Karpas-422 (cell line): Measurements from ENCODE around the gene ZPLD1. TPM values are rescaled to one million over a fixed set of nuclear protein-coding genes. Genes with fewer than 3 reads are reported as not detected.

Experiments
- DNase-seq: peaks from one replicate; pipeline ENCODE4 v3.0.0-alpha.2; 2015
- H2AFZ ChIP-seq: fragments of 200-600 bp; sonication (generic); 2 replicates; pipeline ENCODE4 v1.6.1; 2014; ENCODE audit warnings: antibody characterized with exemption, low read length, mixed read lengths
- H3K27ac ChIP-seq: fragments of 200-600 bp; sonication (generic); 2 replicates; pipeline ENCODE4 v1.5.1; 2014; ENCODE audit warnings: mild to moderate bottlenecking, low read length, moderate library complexity
- H3K27me3 ChIP-seq: fragments of 200-600 bp; sonication (generic); 2 replicates; pipeline ENCODE4 v1.6.1; 2014; ENCODE audit warnings: low read length, mixed read lengths
- H3K36me3 ChIP-seq: fragments of 200-600 bp; sonication (generic); 2 replicates; pipeline ENCODE4 v1.6.1; 2014; ENCODE audit warnings: low read length, mixed read lengths; ENCODE audit not compliant: insufficient read depth
- H3K4me1 ChIP-seq: fragments of 200-600 bp; sonication (generic); 2 replicates; pipeline ENCODE4 v1.6.1; 2014; ENCODE audit warnings: mild to moderate bottlenecking, low read length, mixed read lengths
- H3K4me2 ChIP-seq: fragments of 200-600 bp; sonication (generic); 2 replicates; pipeline ENCODE4 v1.6.1; 2014; ENCODE audit warnings: low read length, low read depth, mild to moderate bottlenecking; ENCODE audit not compliant: poor library complexity, severe bottlenecking
- H3K4me3 ChIP-seq: fragments of 200-600 bp; sonication (generic); 2 replicates; pipeline ENCODE4 v1.5.1; 2014; ENCODE audit warnings: mild to moderate bottlenecking, antibody characterized with exemption, low read length, mixed read lengths
- H3K79me2 ChIP-seq: fragments of 200-600 bp; sonication (generic); 2 replicates; pipeline ENCODE4 v1.6.1; 2014; ENCODE audit warnings: mild to moderate bottlenecking, low read length, mixed read lengths
- H3K9ac ChIP-seq: fragments of 200-600 bp; sonication (generic); 2 replicates; pipeline ENCODE4 v1.6.0; 2014; ENCODE audit warnings: low read length
- H3K9me2 ChIP-seq: fragments of 200-600 bp; sonication (generic), shearing (Covaris generic); replicated peaks from 2 replicates; pipeline ENCODE4 v1.6.0; 2014; ENCODE audit warnings: mild to moderate bottlenecking, low read length, moderate library complexity; ENCODE audit not compliant: insufficient read depth
- H3K9me3 ChIP-seq: fragments of 300-700, 200-600 bp; sonication (generic); 2 replicates; pipeline ENCODE4 v1.6.1; 2014; ENCODE audit warnings: low read length, mixed read lengths
- H4K20me1 ChIP-seq: fragments of 200-600 bp; sonication (generic); 2 replicates; pipeline ENCODE4 v1.6.1; 2014; ENCODE audit warnings: mild to moderate bottlenecking, antibody characterized with exemption, low read length, low read depth; ENCODE audit not compliant: insufficient read depth
- total RNA-seq: library from RNA; depleted of rRNA; stranded (reverse); fragments of >200 nt; shearing (Covaris generic); gene quantifications from 2 replicates; pipeline ENCODE4 v1.2.3, GENCODE V29; 2014; ENCODE audit warnings: low replicate concordance

ZPLD1 gene
- total RNA-seq, 1 experiment from 2014 or later: not detected

DNA sequence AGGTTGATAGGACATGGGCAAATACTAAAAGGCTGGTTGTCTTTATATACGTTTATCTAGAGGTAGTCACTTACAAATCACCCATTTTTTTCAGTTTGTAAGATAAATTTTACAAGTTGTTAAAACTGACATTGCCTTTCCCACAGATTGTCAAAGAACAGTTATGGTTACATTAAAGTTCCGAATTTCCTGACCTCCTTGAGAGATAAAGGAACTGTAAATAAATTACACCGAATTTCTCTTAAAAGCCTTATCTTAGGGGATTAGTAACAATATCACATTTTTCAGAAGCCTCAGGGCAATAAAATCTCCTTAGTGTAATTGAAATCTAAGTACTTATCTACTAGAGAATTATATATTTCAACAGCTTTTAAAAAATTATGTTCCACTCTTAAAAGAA lies 49.5 kb downstream of the ZPLD1 start:
- Histone ChIP-seq H3K36me3 (no peaks in the 10 kb centered on the region), H3K4me3 (no peak overlapping the region), H3K9me2 (no peaks in the 10 kb centered on the region), H3K9ac (no peak overlapping the region), H3K4me1 (no peaks in the 10 kb centered on the region), H3K27me3 (0 out of 2 replicates have a peak, but pooled peaks cover 2% of the 10 kb centered on the region), H4K20me1 (no peaks in the 10 kb centered on the region), H3K27ac (no peak overlapping the region), H3K9me3 (no peaks in the 10 kb centered on the region), H2AFZ (no peak overlapping the region), H3K4me2 (no peak overlapping the region), H3K79me2 (no peaks in the 10 kb centered on the region)
- no peak for DNase-seq

- Histone ChIP-seq H3K27ac (no peak overlapping the region), H3K4me2 (no peak overlapping the region), H3K27me3 (0 out of 2 replicates have a peak, but pooled peaks cover 2% of the 10 kb centered on the region), H3K36me3 (no peaks in the 10 kb centered on the region), H3K4me1 (no peaks in the 10 kb centered on the region), H3K4me3 (no peak overlapping the region), H3K9me3 (no peaks in the 10 kb centered on the region), H3K9me2 (no peaks in the 10 kb centered on the region), H3K79me2 (no peaks in the 10 kb centered on the region), H2AFZ (no peak overlapping the region), H4K20me1 (no peaks in the 10 kb centered on the region), H3K9ac (no peak overlapping the region)
- DNase-seq: no peak
These were observed 50.9 kb downstream of the ZPLD1 start for GRCh38 chr3:102485701-102486100.

- Histone ChIP-seq H3K9me3 (no peaks in the 10 kb centered on the region), H3K4me2 (no peak overlapping the region), H3K79me2 (no peaks in the 10 kb centered on the region), H3K36me3 (no peaks in the 10 kb centered on the region), H3K27me3 (0 out of 2 replicates have a peak, but pooled peaks cover 2% of the 10 kb centered on the region), H3K27ac (no peak overlapping the region), H3K4me1 (no peaks in the 10 kb centered on the region), H3K9ac (no peak overlapping the region), H2AFZ (no peak overlapping the region), H3K4me3 (no peak overlapping the region), H4K20me1 (no peaks in the 10 kb centered on the region), H3K9me2 (no peaks in the 10 kb centered on the region)
- DNase-seq: no peak
These were observed 53.5 kb downstream of the ZPLD1 start for GRCh38 chr3:102488331-102488730.

GRCh38 chr3:102492300-102492699 lies 57.5 kb downstream of the ZPLD1 start:
- DNase-seq: no peak
- Histone ChIP-seq H3K27me3 (no peaks in the 10 kb centered on the region), H3K4me1 (no peaks in the 10 kb centered on the region), H3K79me2 (no peaks in the 10 kb centered on the region), H3K4me2 (no peak overlapping the region), H3K9ac (no peak overlapping the region), H3K36me3 (no peaks in the 10 kb centered on the region), H3K4me3 (no peak overlapping the region), H3K9me3 (no peaks in the 10 kb centered on the region), H3K9me2 (no peaks in the 10 kb centered on the region), H3K27ac (no peak overlapping the region), H4K20me1 (no peaks in the 10 kb centered on the region), H2AFZ (no peak overlapping the region)

GRCh38 chr3:102497571-102497970 lies 62.8 kb downstream of the ZPLD1 start:
- H3K27me3 ChIP-seq: no peaks in the 10 kb centered on the region
- no peak for DNase-seq
- no peaks in the 10 kb centered on the region for H3K79me2 ChIP-seq
- H3K36me3 ChIP-seq: no peaks in the 10 kb centered on the region
- no peak overlapping the region for H3K4me3 ChIP-seq
- H4K20me1 ChIP-seq: no peaks in the 10 kb centered on the region
- no peaks in the 10 kb centered on the region for H3K4me1 ChIP-seq
- H3K27ac ChIP-seq: no peak overlapping the region
- no peaks in the 10 kb centered on the region for H3K9me2 ChIP-seq
- no peak overlapping the region for H3K4me2 ChIP-seq
- H2AFZ ChIP-seq: no peak overlapping the region
- H3K9me3 ChIP-seq: no peaks in the 10 kb centered on the region
- H3K9ac ChIP-seq: no peak overlapping the region

GRCh38 chr3:102505542-102505941 lies 70.7 kb downstream of the ZPLD1 start:
- Histone ChIP-seq H3K4me2 (no peak overlapping the region), H3K4me1 (no peaks in the 10 kb centered on the region), H3K9me2 (no peaks in the 10 kb centered on the region), H4K20me1 (no peaks in the 10 kb centered on the region), H3K9ac (no peak overlapping the region), H2AFZ (no peak overlapping the region), H3K36me3 (no peaks in the 10 kb centered on the region), H3K9me3 (no peaks in the 10 kb centered on the region), H3K79me2 (no peaks in the 10 kb centered on the region), H3K27me3 (no peaks in the 10 kb centered on the region), H3K27ac (no peak overlapping the region), H3K4me3 (no peak overlapping the region)
- no peak for DNase-seq

GRCh38 chr3:102510663-102511062 lies 75.8 kb downstream of the ZPLD1 start:
- H3K27ac ChIP-seq: no peak overlapping the region
- no peak for DNase-seq
- H2AFZ ChIP-seq: no peak overlapping the region
- no peak overlapping the region for H3K4me3 ChIP-seq
- no peaks in the 10 kb centered on the region for H3K79me2 ChIP-seq
- H3K27me3 ChIP-seq: no peaks in the 10 kb centered on the region
- H4K20me1 ChIP-seq: no peaks in the 10 kb centered on the region
- no peaks in the 10 kb centered on the region for H3K4me1 ChIP-seq
- no peak overlapping the region for H3K4me2 ChIP-seq
- H3K36me3 ChIP-seq: no peaks in the 10 kb centered on the region
- H3K9me3 ChIP-seq: no peaks in the 10 kb centered on the region
- H3K9ac ChIP-seq: no peak overlapping the region
- no peaks in the 10 kb centered on the region for H3K9me2 ChIP-seq

DNA sequence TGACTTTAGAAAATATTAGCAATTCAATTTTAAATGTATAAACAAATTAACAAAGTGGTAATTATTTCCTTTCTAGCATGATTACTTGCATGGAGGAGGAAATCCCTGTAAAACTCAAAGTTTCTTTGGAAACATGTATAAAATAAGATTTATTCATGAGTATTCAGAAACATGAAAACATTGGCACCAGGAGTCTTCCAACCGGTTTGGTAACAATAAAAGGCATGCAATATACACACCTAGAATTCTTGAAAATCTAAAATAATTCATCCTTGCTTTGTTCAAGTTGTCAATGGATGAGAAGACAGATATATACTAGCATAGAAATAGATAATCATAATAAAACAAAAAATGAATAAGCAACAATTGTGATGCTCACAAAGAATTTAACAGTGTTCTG lies 76.4 kb downstream of the ZPLD1 start:
- H2AFZ ChIP-seq: no peak overlapping the region
- no peak overlapping the region for H3K4me2 ChIP-seq
- no peak overlapping the region for H3K4me3 ChIP-seq
- no peak overlapping the region for H3K27ac ChIP-seq
- no peak for DNase-seq
- no peaks in the 10 kb centered on the region for H3K9me3 ChIP-seq
- H3K4me1 ChIP-seq: no peaks in the 10 kb centered on the region
- H4K20me1 ChIP-seq: no peaks in the 10 kb centered on the region
- H3K9me2 ChIP-seq: no peaks in the 10 kb centered on the region
- H3K9ac ChIP-seq: no peak overlapping the region
- H3K36me3 ChIP-seq: no peaks in the 10 kb centered on the region
- no peaks in the 10 kb centered on the region for H3K79me2 ChIP-seq
- H3K27me3 ChIP-seq: no peaks in the 10 kb centered on the region

DNA sequence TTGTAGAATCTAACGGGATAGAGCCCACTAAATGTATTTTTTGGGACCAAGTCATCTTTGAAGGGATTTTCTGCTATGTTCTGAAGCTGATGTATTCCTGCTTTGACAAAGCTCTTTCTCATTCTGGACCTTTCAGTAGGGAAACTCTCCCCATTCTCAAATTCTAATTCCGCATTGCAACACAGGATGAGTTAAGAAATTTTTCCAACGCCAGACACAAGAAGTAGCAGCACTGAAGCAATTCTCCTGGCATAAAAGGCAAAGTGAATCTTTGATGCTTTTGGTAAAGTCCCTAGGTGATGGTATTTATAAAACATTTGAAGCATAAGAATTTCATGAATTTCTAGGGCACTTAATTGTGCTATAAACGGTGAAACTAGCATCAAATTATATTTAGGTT lies 76.8 kb downstream of the ZPLD1 start:
- no peak overlapping the region for H3K4me2 ChIP-seq
- no peaks in the 10 kb centered on the region for H3K9me3 ChIP-seq
- H3K79me2 ChIP-seq: no peaks in the 10 kb centered on the region
- H3K27me3 ChIP-seq: no peaks in the 10 kb centered on the region
- H3K4me1 ChIP-seq: no peaks in the 10 kb centered on the region
- H3K27ac ChIP-seq: no peak overlapping the region
- no peaks in the 10 kb centered on the region for H3K9me2 ChIP-seq
- H4K20me1 ChIP-seq: no peaks in the 10 kb centered on the region
- no peaks in the 10 kb centered on the region for H3K36me3 ChIP-seq
- no peak overlapping the region for H2AFZ ChIP-seq
- no peak overlapping the region for H3K9ac ChIP-seq
- H3K4me3 ChIP-seq: no peak overlapping the region
- DNase-seq: no peak
